OCI-LY1 (cell line): ENCODE measurements around the gene OR4X2.
"Not testable (repeated sequence)": the region's sequence is repeated elsewhere in the genome, so short reads cannot be mapped to it uniquely, and the experiment has no call there.

Source experiments
- H2AFZ ChIP-seq: fragments of 200-600 bp; sonication (generic), shearing (Covaris generic); 2 replicates; pipeline ENCODE4 v1.6.0; 2014; ENCODE audit warnings: antibody characterized with exemption, mild to moderate bottlenecking, low read length
- H3F3A ChIP-seq: fragments of 200-600 bp; sonication (generic), shearing (Covaris generic); 2 replicates; pipeline ENCODE4 v1.6.0; 2014; ENCODE audit warnings: mild to moderate bottlenecking, antibody characterized with exemption, low read length, moderate library complexity; ENCODE audit not compliant: insufficient read depth
- H3K27ac ChIP-seq: fragments of 200-600 bp; sonication (generic); 2 replicates; pipeline ENCODE4 v1.5.1; 2014; ENCODE audit warnings: low read length, mixed run types, mild to moderate bottlenecking, low read depth; ENCODE audit not compliant: poor library complexity, severe bottlenecking
- H3K27me3 ChIP-seq: fragments of 200-600 bp; sonication (generic); 2 replicates; pipeline ENCODE4 v1.6.0; 2014; ENCODE audit warnings: antibody characterized with exemption, mild to moderate bottlenecking, low read length, moderate library complexity; ENCODE audit not compliant: insufficient read depth
- H3K36me3 ChIP-seq: fragments of 200-600 bp; sonication (generic); 2 replicates; pipeline ENCODE4 v1.6.1; 2014; ENCODE audit warnings: mild to moderate bottlenecking, antibody characterized with exemption, low read length, moderate library complexity, mixed read lengths; ENCODE audit not compliant: insufficient read depth
- H3K4me1 ChIP-seq: fragments of 200-600 bp; sonication (generic); 2 replicates; pipeline ENCODE4 v1.5.1; 2014; ENCODE audit warnings: mild to moderate bottlenecking, low read length, moderate library complexity; ENCODE audit not compliant: insufficient read depth, severe bottlenecking
- H3K4me2 ChIP-seq: fragments of 200-600 bp; sonication (generic), shearing (Covaris generic); 2 replicates; pipeline ENCODE4 v1.6.1; 2014; ENCODE audit warnings: low read length
- H3K4me3 ChIP-seq: fragments of 200-600 bp; sonication (generic); 2 replicates; pipeline ENCODE4 v1.5.1; 2014; ENCODE audit warnings: low read length, low read depth, mild to moderate bottlenecking, mixed read lengths; ENCODE audit not compliant: poor library complexity, severe bottlenecking
- H3K79me2 ChIP-seq: fragments of 200-600 bp; shearing (Covaris generic); 2 replicates; pipeline ENCODE4 v1.6.1; 2016; ENCODE audit warnings: mixed run types, low read length, mixed read lengths; ENCODE audit not compliant: insufficient read depth
- H3K9ac ChIP-seq: fragments of 200-600 bp; sonication (generic), shearing (Covaris generic); 2 replicates; pipeline ENCODE4 v1.6.1; 2014; ENCODE audit warnings: mild to moderate bottlenecking, low read length, mixed read lengths
- H3K9me2 ChIP-seq: fragments of 200-600 bp; sonication (generic), shearing (Covaris generic); 2 replicates; pipeline ENCODE4 v1.6.1; 2014; ENCODE audit warnings: low read depth, mild to moderate bottlenecking, low read length, mixed read lengths
- H3K9me3 ChIP-seq: fragments of 200-600 bp; shearing (Covaris generic); 2 replicates; pipeline ENCODE4 v1.6.1; 2014; ENCODE audit warnings: low read length, mixed read lengths
- H4K20me1 ChIP-seq: fragments of 200-600 bp; sonication (generic), shearing (Covaris generic); 2 replicates; pipeline ENCODE4 v1.6.0; 2016; ENCODE audit warnings: mild to moderate bottlenecking, low read length; ENCODE audit not compliant: insufficient read depth
- EZH2 ChIP-seq: fragments of 200-600 bp; sonication (generic), shearing (Covaris generic); IDR thresholded peaks from 2 replicates; pipeline ENCODE4 v1.8.0; 2017; ENCODE audit warnings: borderline replicate concordance, mixed run types, mild to moderate bottlenecking, antibody characterized with exemption, low read length, moderate library complexity, mixed read lengths
- TF ChIP-seq, protein P1 (sequence below): fragments of 200-600 bp; sonication (generic), shearing (Covaris generic); IDR thresholded peaks from 2 replicates; pipeline ENCODE4 v1.5.1; 2017; ENCODE audit warnings: mild to moderate bottlenecking, antibody characterized with exemption, low read length, moderate library complexity, mixed read lengths

OR4X2 gene

DNA sequence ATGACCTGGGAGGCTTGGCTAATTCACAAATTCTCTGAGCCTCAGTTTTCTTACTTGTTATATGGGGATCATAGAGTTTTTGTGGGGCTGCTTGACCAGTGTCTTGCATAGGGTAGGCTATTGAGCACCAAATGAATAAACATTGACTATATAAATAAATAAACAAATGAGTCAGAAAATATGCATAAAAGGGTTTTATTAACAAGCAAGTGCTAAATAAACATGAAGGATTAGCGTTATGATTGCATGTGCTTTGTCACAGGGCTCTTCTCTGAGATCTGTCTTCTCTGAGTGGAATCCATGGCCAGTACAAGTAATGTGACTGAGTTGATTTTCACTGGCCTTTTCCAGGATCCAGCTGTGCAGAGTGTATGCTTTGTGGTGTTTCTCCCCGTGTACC is 28.4 kb upstream of the OR4X2 start, which contains the start of gene OR4B1:
Gene OR4B1 (plus strand): TSS at position 301 of the 400 bp plus-strand sequence. CDS start 0 bp downstream, at position 301.
- H2AFZ ChIP-seq, result no peak within 1 kb of the TSS
- H3K27me3 ChIP-seq, result no peaks in the 10 kb centered on the region
- no peaks in the 10 kb centered on the region for H3K36me3 ChIP-seq
- H3K9me3 ChIP-seq, result no peaks in the 10 kb centered on the region
- TF ChIP-seq, protein P1, sequence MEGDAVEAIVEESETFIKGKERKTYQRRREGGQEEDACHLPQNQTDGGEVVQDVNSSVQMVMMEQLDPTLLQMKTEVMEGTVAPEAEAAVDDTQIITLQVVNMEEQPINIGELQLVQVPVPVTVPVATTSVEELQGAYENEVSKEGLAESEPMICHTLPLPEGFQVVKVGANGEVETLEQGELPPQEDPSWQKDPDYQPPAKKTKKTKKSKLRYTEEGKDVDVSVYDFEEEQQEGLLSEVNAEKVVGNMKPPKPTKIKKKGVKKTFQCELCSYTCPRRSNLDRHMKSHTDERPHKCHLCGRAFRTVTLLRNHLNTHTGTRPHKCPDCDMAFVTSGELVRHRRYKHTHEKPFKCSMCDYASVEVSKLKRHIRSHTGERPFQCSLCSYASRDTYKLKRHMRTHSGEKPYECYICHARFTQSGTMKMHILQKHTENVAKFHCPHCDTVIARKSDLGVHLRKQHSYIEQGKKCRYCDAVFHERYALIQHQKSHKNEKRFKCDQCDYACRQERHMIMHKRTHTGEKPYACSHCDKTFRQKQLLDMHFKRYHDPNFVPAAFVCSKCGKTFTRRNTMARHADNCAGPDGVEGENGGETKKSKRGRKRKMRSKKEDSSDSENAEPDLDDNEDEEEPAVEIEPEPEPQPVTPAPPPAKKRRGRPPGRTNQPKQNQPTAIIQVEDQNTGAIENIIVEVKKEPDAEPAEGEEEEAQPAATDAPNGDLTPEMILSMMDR, result no peak
- TF ChIP-seq EZH2, result no peak
- no peak within 1 kb of the TSS for H3K4me2 ChIP-seq
- no peaks in the 10 kb centered on the region for H3K9me2 ChIP-seq
- H3K4me1 ChIP-seq, result no peaks in the 10 kb centered on the region
- no peak within 1 kb of the TSS for H3K27ac ChIP-seq
- no peaks in the 10 kb centered on the region for H4K20me1 ChIP-seq
- no peak within 1 kb of the TSS for H3K4me3 ChIP-seq
- H3K79me2 ChIP-seq, result no peaks in the 10 kb centered on the region
- H3K9ac ChIP-seq, result no peak within 1 kb of the TSS
- no peaks in the 10 kb centered on the region for H3F3A ChIP-seq

DNA sequence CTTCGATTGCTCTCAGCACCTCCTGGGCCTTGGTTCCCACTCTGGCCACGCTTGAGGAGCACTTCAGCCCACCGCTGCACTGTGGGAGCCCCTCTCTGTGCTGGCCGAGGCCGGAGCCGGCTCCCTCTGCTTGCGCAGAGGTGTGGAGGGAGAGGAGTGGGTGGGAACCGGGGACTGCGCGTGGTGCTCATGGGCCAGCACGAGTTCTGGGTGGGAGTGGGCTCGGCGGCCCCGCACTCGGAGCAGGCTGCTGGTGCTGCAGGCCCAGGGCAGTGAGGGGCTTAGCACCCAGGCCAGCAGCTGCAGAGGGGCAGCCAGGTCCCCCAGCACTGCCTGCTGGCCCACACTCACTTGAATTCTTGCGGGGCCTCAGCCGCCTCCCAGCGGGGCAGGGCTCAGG is 16.1 kb upstream of the OR4X2 start:
- Histone ChIP-seq H2AFZ (no peak overlapping the region), H4K20me1 (no peaks in the 10 kb centered on the region), H3K4me1 (no peaks in the 10 kb centered on the region), H3K79me2 (no peaks in the 10 kb centered on the region), H3K36me3 (no peaks in the 10 kb centered on the region), H3K4me3 (no peak overlapping the region), H3K27ac (no peak overlapping the region), H3K9me3 (no peaks in the 10 kb centered on the region), H3K27me3 (no peaks in the 10 kb centered on the region), H3F3A (no peaks in the 10 kb centered on the region), H3K4me2 (no peak overlapping the region), H3K9ac (no peak overlapping the region), H3K9me2 (no peaks in the 10 kb centered on the region)
- TF ChIP-seq, protein P1, result no peak
- no peak for TF ChIP-seq EZH2

DNA sequence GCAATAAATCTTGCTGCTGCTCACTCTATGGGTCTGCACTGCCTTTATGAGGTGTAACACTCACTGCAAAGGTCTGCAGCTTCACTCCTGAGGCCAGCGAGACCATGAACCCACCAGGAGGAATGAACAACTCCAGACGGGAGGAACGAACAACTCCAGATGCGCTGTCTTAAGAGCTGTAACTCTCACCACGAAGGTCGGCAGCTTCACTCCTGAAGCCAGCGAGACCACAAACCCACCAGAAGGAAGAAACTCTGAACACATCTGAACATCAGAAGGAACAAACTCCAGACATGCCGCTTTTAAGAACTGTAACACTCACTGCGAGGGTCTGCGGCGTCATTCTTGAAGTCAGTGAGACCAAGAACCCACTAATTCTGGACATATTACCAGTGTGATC is 14.8 kb upstream of the OR4X2 start:
- not testable (repeated sequence) for H2AFZ ChIP-seq, H3F3A ChIP-seq, H4K20me1 ChIP-seq, H3K4me1 ChIP-seq, H3K4me3 ChIP-seq, H3K27ac ChIP-seq, H3K79me2 ChIP-seq, H3K27me3 ChIP-seq, H3K9me3 ChIP-seq, H3K4me2 ChIP-seq, H3K36me3 ChIP-seq, H3K9me2 ChIP-seq, H3K9ac ChIP-seq

DNA sequence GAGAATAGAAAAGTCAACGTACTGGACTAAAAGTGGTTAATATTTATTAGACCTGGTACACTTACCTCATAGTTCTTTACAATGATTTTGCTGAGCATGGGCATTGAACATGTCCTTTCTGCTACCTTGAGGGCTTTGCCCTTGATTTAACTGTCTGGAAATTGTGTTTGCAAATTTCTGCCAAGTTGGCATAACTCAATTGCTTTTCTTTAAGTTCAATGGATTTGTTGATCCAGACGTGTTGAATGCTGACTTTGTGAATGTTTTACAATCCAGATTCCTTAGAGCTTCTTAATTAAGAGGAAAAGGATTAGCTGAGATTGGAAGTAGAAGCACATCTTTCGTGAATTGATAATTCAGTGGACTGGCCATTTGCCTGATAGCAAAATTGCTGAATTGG is 7.2 kb upstream of the OR4X2 start:
- Histone ChIP-seq H3K9me2 (no peaks in the 10 kb centered on the region), H3K4me3 (no peak overlapping the region), H3F3A (no peaks in the 10 kb centered on the region), H3K36me3 (no peaks in the 10 kb centered on the region), H3K9me3 (no peaks in the 10 kb centered on the region), H4K20me1 (no peaks in the 10 kb centered on the region), H3K9ac (no peak overlapping the region), H3K4me2 (no peak overlapping the region), H3K4me1 (no peaks in the 10 kb centered on the region), H3K79me2 (no peaks in the 10 kb centered on the region), H3K27ac (no peak overlapping the region), H3K27me3 (no peaks in the 10 kb centered on the region), H2AFZ (no peak overlapping the region)
- no peak for TF ChIP-seq EZH2
- TF ChIP-seq, protein P1, result no peak
